Nephron (organoid): ENCODE data around the gene XAGE1B.
"Not testable (repeated sequence)": the region's sequence is repeated elsewhere in the genome, so short reads cannot be mapped to it uniquely, and the experiment has no call there.

ENCODE experiments used
- H3K27ac Mint-ChIP-seq, 3 experiments: 2 replicates each; pipeline ENCODE4 v1.8.0; 2020; ENCODE audit warnings: mixed read lengths in 3 of 3, mild to moderate bottlenecking in 2 of 3, moderate library complexity in 1 of 3
- H3K27me3 Mint-ChIP-seq: 2 replicates; pipeline ENCODE4 v1.8.0; 2021; ENCODE audit warnings: low read depth, mild to moderate bottlenecking, moderate library complexity, mixed read lengths
- H3K36me3 Mint-ChIP-seq: 2 replicates; pipeline ENCODE4 v1.8.0; 2020; ENCODE audit warnings: low read depth, mixed read lengths
- H3K4me1 Mint-ChIP-seq: 2 replicates; pipeline ENCODE4 v1.8.0; 2020; ENCODE audit warnings: mixed read lengths
- H3K4me3 Mint-ChIP-seq, 3 experiments: 2 replicates each; pipeline ENCODE4 v1.8.0; 2020; ENCODE audit warnings: mild to moderate bottlenecking in 3 of 3, mixed read lengths in 3 of 3, moderate library complexity in 2 of 3
- H3K9me3 Mint-ChIP-seq: 2 replicates; pipeline ENCODE4 v1.8.0; 2020; ENCODE audit warnings: mixed read lengths
- TF ChIP-seq, protein P1 (sequence below), 3 experiments: fragments of 200-600 bp; sonication (generic); IDR thresholded peaks; one replicate each; pipeline ENCODE4 v1.5.0; 2021; ENCODE audit warnings: antibody characterized with exemption in 3 of 3; ENCODE audit not compliant: unreplicated experiment in 3 of 3

Gene XAGE1B, protein sequence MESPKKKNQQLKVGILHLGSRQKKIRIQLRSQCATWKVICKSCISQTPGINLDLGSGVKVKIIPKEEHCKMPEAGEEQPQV

DNA sequence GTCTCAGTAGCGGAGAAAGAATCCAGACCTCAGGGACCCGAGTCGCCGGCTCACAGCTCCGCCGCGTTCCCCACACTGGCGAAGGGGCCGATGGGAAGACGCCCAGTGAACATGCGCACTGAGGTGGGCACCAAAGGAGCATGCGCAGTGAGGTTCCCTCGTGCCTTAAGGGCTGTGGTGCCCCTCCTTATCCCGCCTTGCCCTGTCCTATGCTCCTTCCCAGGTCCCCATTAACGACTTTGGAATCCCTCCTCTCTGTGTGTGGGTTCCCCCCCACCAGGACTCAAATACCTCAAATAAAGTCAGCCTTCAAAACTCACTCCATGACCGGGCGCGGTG is at the start of gene XAGE1B:
Gene XAGE1B, minus strand, starts transcription at position 77 of the 339 bp plus-strand sequence. CDS start 1,536 bp downstream, outside the sequence.
- H3K27ac Mint-ChIP-seq, H3K36me3 Mint-ChIP-seq, H3K27me3 Mint-ChIP-seq, H3K9me3 Mint-ChIP-seq, H3K4me3 Mint-ChIP-seq, H3K4me1 Mint-ChIP-seq: not testable (repeated sequence)

DNA sequence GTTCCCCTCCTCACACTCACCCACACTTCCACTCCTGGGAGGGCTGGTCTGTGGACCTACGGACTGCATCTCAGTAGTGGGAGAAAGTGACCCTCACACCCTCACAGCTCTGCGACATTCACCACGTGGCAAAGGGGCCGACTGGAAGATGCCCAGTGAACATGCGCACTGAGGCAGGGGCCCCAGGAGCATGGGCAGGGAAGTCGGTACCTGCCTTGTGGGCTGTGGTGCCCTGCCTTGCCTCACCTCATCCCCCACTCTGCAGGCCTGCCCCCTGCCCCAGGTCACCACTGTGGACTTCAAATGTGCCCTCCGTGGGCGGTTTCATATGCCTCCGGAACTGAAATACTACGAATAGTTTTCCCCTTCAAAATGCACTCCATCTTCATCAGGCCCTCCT is 46.2 kb upstream of the XAGE1B start:
- H3K27me3 Mint-ChIP-seq: no peaks in the 10 kb centered on the region
- H3K9me3 Mint-ChIP-seq: peaks cover 15% of the 10 kb centered on the region
- H3K27ac Mint-ChIP-seq: no peak overlapping the region
- TF ChIP-seq, protein P1, sequence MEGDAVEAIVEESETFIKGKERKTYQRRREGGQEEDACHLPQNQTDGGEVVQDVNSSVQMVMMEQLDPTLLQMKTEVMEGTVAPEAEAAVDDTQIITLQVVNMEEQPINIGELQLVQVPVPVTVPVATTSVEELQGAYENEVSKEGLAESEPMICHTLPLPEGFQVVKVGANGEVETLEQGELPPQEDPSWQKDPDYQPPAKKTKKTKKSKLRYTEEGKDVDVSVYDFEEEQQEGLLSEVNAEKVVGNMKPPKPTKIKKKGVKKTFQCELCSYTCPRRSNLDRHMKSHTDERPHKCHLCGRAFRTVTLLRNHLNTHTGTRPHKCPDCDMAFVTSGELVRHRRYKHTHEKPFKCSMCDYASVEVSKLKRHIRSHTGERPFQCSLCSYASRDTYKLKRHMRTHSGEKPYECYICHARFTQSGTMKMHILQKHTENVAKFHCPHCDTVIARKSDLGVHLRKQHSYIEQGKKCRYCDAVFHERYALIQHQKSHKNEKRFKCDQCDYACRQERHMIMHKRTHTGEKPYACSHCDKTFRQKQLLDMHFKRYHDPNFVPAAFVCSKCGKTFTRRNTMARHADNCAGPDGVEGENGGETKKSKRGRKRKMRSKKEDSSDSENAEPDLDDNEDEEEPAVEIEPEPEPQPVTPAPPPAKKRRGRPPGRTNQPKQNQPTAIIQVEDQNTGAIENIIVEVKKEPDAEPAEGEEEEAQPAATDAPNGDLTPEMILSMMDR (IDR thresholded peaks at IDR 0.05; ENCODE audit: unreplicated experiment in 3 of 3): no peak
- H3K4me1 Mint-ChIP-seq: no peaks in the 10 kb centered on the region
- no peak overlapping the region for H3K4me3 Mint-ChIP-seq
- no peaks in the 10 kb centered on the region for H3K36me3 Mint-ChIP-seq

DNA sequence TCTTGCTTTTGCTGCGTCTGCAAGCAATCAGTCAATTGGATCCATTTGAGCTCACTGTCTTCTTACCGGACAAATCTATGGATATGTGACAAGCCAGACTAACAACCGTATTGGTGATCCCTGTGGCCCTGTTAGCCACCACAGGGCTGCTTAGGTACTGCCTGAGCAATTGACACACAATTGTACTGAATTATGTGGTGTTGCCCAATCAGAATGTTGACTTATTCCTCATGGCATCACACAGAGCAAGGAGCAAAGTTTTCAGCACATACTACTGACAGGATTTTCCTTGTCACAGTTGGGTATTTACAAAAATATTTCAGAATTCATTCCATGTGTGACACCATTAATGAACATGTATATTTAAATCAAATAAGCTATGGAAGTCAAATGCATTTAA is 41.3 kb upstream of the XAGE1B start:
- Mint-ChIP-seq H3K4me3 (no peak overlapping the region), H3K36me3 (no peaks in the 10 kb centered on the region), H3K27me3 (peaks cover 10% of the 10 kb centered on the region), H3K27ac (no peak overlapping the region), H3K4me1 (no peaks in the 10 kb centered on the region), H3K9me3 (peaks cover 3% of the 10 kb centered on the region)
- TF ChIP-seq, protein P1 (IDR thresholded peaks at IDR 0.05; ENCODE audit: unreplicated experiment in 3 of 3): no peak

DNA sequence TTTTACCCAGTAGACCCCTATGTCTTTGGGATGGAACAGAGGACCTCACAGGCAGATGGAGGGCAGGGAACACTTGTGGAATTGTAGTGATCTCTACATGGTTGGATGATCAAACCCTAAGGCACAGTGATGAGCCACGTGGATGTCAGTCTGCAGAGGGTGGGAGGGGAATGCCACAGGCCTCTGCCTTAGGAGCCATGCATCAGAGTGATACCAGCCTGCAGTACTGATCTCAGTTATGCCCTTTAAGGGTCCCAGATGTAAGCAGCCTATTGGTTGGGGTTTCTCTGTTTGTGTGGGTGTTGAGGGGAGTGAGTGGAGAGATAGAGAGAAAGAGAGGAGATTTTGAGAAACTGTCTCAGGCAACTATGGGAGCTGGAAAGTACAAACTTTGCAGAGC is 39.9 kb upstream of the XAGE1B start:
- peaks cover 9% of the 10 kb centered on the region for H3K9me3 Mint-ChIP-seq
- no peaks in the 10 kb centered on the region for H3K4me1 Mint-ChIP-seq
- TF ChIP-seq, protein P1 (IDR thresholded peaks at IDR 0.05; ENCODE audit: unreplicated experiment in 3 of 3): no peak
- H3K36me3 Mint-ChIP-seq: no peaks in the 10 kb centered on the region
- peaks cover 10% of the 10 kb centered on the region for H3K27me3 Mint-ChIP-seq
- no peak overlapping the region for H3K27ac Mint-ChIP-seq
- no peak overlapping the region for H3K4me3 Mint-ChIP-seq

DNA sequence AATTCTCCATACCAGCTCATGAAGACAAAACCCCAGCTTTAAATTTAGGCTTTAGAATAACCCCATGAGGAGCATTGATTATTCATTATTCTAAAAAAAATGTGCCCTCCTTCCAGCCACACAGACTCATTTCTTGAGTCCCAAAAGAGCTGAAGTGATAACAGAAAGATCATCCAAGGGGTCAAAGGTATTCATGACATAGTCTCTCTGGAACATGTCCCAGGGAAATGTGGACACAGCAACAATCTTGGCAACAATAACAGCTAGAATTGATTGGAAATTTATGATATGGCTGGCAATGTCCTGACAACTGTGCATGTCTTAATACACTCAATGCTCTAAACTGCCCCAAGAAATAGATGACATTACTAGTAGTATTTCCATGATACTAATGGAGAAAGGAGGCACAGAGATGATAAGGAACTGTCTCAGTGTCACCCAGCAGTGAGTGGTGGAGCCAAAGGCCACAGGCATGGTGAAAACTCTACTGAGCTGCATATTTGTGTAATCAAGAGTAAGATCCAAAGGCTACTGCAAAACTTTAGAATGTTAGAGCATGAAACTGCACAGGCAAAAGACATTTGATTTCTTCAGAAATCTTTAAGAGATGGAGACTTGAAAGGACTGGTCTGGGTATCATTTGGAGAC is 37.3 kb upstream of the XAGE1B start:
- no peaks in the 10 kb centered on the region for H3K4me1 Mint-ChIP-seq
- H3K9me3 Mint-ChIP-seq: peaks cover 6% of the 10 kb centered on the region
- no peak overlapping the region for H3K27ac Mint-ChIP-seq
- H3K4me3 Mint-ChIP-seq: no peak overlapping the region
- TF ChIP-seq, protein P1 (IDR thresholded peaks at IDR 0.05; ENCODE audit: unreplicated experiment in 3 of 3): no peak
- H3K27me3 Mint-ChIP-seq: peaks cover 10% of the 10 kb centered on the region
- H3K36me3 Mint-ChIP-seq: no peaks in the 10 kb centered on the region

DNA sequence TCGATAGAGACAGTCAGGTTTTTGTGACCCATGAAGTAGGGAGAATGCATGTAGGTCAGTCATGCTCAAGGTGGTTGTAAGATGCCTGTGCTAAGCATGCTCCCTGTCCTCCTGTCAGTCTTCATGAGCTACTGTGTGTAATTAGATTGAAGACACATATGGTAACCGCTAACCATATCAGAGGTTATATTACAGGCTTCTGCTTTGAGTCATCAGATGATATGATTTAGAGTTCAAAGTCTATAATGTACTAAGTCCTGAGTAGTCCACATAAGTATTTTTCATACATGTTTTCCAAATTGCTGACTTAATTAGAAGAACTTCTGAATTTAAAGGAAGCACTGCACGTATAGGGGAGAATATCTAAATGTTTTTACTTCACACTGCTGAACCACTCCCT is 31.9 kb upstream of the XAGE1B start:
- H3K36me3 Mint-ChIP-seq, H3K9me3 Mint-ChIP-seq, H3K4me3 Mint-ChIP-seq, H3K4me1 Mint-ChIP-seq, H3K27ac Mint-ChIP-seq, H3K27me3 Mint-ChIP-seq: not testable (repeated sequence)

DNA sequence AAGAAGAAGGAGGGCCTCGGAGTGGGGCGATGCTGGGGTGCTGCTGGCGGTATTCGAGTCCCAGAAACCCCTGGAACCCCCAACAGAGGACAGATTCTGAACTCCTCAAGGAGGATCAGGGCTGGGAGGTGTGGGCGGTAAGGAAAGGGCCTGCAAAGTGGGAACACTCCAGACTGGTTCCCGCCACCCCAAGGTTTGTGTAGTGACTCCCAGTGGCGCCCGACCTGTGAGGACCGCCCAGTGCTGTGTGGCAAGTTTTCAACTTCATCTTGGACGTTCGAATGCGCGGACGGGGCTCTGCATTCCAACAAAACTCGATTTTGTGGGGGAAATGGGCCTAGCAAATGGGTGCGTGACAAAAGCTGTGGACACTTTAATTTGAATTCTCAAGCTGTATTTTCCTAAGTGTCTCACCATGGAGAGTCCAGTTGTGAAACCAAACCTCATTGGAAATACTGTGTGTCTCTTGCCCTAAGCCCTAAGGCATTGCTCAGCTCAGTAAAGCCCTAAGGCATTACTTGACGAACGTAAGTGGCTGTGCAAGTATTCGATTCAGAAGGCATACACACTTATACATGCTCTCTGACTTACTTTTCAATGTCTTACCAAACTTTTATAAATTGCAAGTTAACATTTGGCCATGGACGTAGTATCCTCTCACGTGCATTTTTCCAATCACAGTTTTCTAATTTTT is 27.4 kb upstream of the XAGE1B start:
- H3K4me3 Mint-ChIP-seq: no peak overlapping the region
- H3K36me3 Mint-ChIP-seq: no peaks in the 10 kb centered on the region
- no peaks in the 10 kb centered on the region for H3K4me1 Mint-ChIP-seq
- no peaks in the 10 kb centered on the region for H3K9me3 Mint-ChIP-seq
- no peak overlapping the region for H3K27ac Mint-ChIP-seq
- no peaks in the 10 kb centered on the region for H3K27me3 Mint-ChIP-seq
- TF ChIP-seq, protein P1 (IDR thresholded peaks at IDR 0.05; ENCODE audit: unreplicated experiment in 3 of 3): no peak
